T-cell (primary cell): Measurements from ENCODE around the gene KCNMA1. TPM values are rescaled to one million over a fixed set of nuclear protein-coding genes. Genes with fewer than 3 reads are reported as not detected.

Experiments used
- ATAC-seq, 4 experiments: fragments of 200-7000 bp in 3 of 4; fragments of 150-1000 bp in 1 of 4; cut with Tn5 transposase; replicated peaks in 1 of 4; 1 replicate in 3 of 4; 2 replicates in 1 of 4; pipeline ENCODE4 v1.10.0; 2021; ENCODE audit warnings: moderate library complexity in 3 of 4, mild to moderate bottlenecking in 2 of 4, moderate number of reproducible peaks in 1 of 4
- CTCF ChIA-PET, 2 donors: fragments of 300-600 bp; sonication (Branson Sonifier 250); formaldehyde crosslinking; loops; one replicate each; lab custom pipeline; 2022; ENCODE audit warnings: antibody characterized with exemption in 2 of 2; lab: Charles Lee
- POLR2A ChIA-PET, 2 donors: fragments of 300-600 bp; sonication (Branson Sonifier 250); formaldehyde crosslinking; loops; one replicate each; lab custom pipeline; 2022; ENCODE audit warnings: antibody characterized with exemption in 2 of 2; lab: Charles Lee
- DNase-seq, 35 experiments: peaks; one replicate each; pipeline versions ENCODE4 v3.0.0 to v3.0.0-alpha.2; 2013 to 2023
- H3K27ac ChIP-seq: one replicate; pipeline ENCODE4 v1.5.1; 2013; ENCODE audit warnings: low read length
- H3K27me3 ChIP-seq, 2 experiments: replicated peaks in 1 of 2; 1 replicate in 1 of 2; 2 replicates in 1 of 2; pipeline versions ENCODE4 v1.6.1 to v1.7.0; 2013; ENCODE audit warnings: low read length in 1 of 2, mixed read lengths in 1 of 2; ENCODE audit not compliant: control insufficient read depth in 2 of 2, insufficient read depth in 2 of 2; ENCODE audit errors: extremely low read depth in 1 of 2
- H3K36me3 ChIP-seq, 2 donors: 1 replicate in 1 of 2; 2 replicates in 1 of 2; pipeline versions ENCODE4 v1.6.1 to v1.7.0; 2013; ENCODE audit warnings: low read length in 1 of 2; ENCODE audit not compliant: control insufficient read depth in 2 of 2, insufficient read depth in 1 of 2; ENCODE audit errors: extremely low read depth in 1 of 2
- H3K4me1 ChIP-seq, 2 experiments: 1 replicate in 1 of 2; 2 replicates in 1 of 2; pipeline versions ENCODE4 v1.6.1 to v1.7.0; 2013; ENCODE audit warnings: low read length in 2 of 2, mixed read lengths in 1 of 2; ENCODE audit not compliant: insufficient read depth in 2 of 2, control insufficient read depth in 1 of 2; ENCODE audit errors: extremely low read depth in 1 of 2
- H3K4me3 ChIP-seq, 2 donors: 1 replicate in 1 of 2; 2 replicates in 1 of 2; pipeline versions ENCODE4 v1.5.1 to v1.7.0; 2013; ENCODE audit warnings: mild to moderate bottlenecking in 2 of 2, low read length in 1 of 2, moderate library complexity in 1 of 2; ENCODE audit not compliant: control insufficient read depth in 1 of 2; ENCODE audit errors: extremely low read depth in 1 of 2
- H3K9me3 ChIP-seq: 2 replicates; pipeline ENCODE4 v1.7.0; 2013
- H3K27ac Mint-ChIP-seq, 2 donors: one replicate each; pipeline ENCODE4 v1.8.0; 2020 to 2021; ENCODE audit warnings: mild to moderate bottlenecking in 2 of 2, mixed read lengths in 2 of 2
- H3K27me3 Mint-ChIP-seq, 2 donors: one replicate each; pipeline ENCODE4 v1.8.0; 2021 to 2022; ENCODE audit warnings: mixed read lengths in 2 of 2
- H3K36me3 Mint-ChIP-seq: one replicate; pipeline ENCODE4 v1.8.0; 2021; ENCODE audit warnings: mixed read lengths
- H3K4me1 Mint-ChIP-seq, 3 donors: one replicate each; pipeline ENCODE4 v1.8.0; 2020 to 2022; ENCODE audit warnings: mixed read lengths in 3 of 3, mild to moderate bottlenecking in 1 of 3
- H3K4me3 Mint-ChIP-seq, 3 donors: one replicate each; pipeline ENCODE4 v1.8.0; 2020 to 2022; ENCODE audit warnings: mild to moderate bottlenecking in 3 of 3, mixed read lengths in 3 of 3, moderate library complexity in 3 of 3
- H3K9me3 Mint-ChIP-seq, 3 donors: one replicate each; pipeline ENCODE4 v1.8.0; 2020 to 2022; ENCODE audit warnings: mixed read lengths in 3 of 3
- WGBS: methylation state at CpG from one replicate; pipeline ENCODE4 v1.1.5; 2013; ENCODE audit warnings: missing lambda C conversion rate; ENCODE audit not compliant: insufficient coverage; 5-methylcytosine and 5-hydroxymethylcytosine counted together
- total RNA-seq, 35 experiments: library from RNA in 6 of 35; stranded (reverse) in 6 of 35; fragments of 120-200 nt in 1 of 35; gene quantifications; one replicate each; pipeline versions ENCODE4 v1.2.1 to v1.2.4 and lab custom pipeline; 2013 to 2026

The KCNMA1 gene
- total RNA-seq, 5 donors from 2014 or later (not counting 1 experiment from before 2014, with no cell fraction given), result 0.14 to 1.6 (median 0.60) TPM

DNA sequence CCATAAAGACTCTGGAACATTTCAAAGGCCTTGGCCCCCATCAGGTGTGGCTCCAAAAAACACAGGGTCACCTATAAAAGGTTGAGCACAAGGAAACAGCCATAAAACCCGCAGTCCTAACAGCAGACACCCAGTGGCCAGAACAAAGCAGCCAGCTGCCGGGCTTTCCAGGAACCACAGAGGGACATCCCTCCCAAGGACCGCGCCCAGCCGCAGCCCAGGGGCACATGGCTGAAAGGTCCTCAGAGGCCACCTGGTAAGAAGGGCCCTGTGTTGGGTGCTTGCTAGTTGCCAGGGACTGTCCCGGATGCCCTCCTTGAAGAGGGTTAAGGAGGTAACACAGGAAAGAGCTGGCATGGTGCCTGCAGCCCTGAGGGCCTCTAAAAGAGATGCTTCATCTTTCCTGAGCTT, 32.7 kb downstream of the KCNMA1 start:
- Histone ChIP-seq H3K27ac (no peak overlapping the region), H3K4me3 (no peak overlapping the region), H3K36me3 (no peaks in the 10 kb centered on the region), H3K4me1 (peaks cover 2 to 10% of the 10 kb centered on the region in 2 experiments), H3K27me3 (peaks cover 0 to 9% of the 10 kb centered on the region in 2 experiments), H3K9me3 (no peaks in the 10 kb centered on the region)
- no peaks in the 10 kb centered on the region for H3K9me3 Mint-ChIP-seq
- 86% methylated on average over 6 of the region's 6 CpGs for WGBS
- CTCF ChIA-PET, result interaction anchor here in 1 of 2 donors (0.6 kb wide), 1 partner anchor 16 kb away, joined by 3 read pairs; no protein-coding TSS in a partner anchor
- H3K4me1 Mint-ChIP-seq, result peaks cover 10 to 14% (median 12%) of the 10 kb centered on the region in 3 donors
- DNase-seq (no peak), ATAC-seq (no peak)
- no peak overlapping the region for H3K27ac Mint-ChIP-seq
- POLR2A ChIA-PET, result no interaction called here
- H3K36me3 Mint-ChIP-seq, result no peaks in the 10 kb centered on the region
- H3K4me3 Mint-ChIP-seq, result no peak overlapping the region
- peaks cover 10% of the 10 kb centered on the region in 2 donors for H3K27me3 Mint-ChIP-seq

DNA sequence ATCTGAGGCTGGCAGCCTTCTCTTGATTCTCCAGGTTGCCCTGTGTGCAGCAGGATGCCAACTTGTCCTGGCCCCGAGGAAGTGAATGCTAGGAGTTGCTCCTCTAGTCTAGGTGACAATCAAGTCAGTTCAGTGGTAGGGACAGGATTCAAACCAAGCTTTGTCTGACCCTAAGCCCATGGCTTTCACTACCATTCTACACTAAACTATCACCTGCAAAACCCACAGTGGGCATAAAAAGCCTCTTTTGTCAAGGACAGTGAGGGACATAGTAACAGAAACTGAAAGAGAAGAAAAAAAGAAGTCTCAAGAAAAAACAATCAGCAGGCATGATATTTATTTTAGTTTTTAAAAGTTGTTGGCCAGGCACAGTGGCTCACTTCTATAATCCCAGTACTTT, 33.5 kb downstream of the KCNMA1 start:
- no CpG with 5 or more reads among the region's 1 CpG for WGBS
- ATAC-seq (no peak), DNase-seq (no peak)
- Mint-ChIP-seq H3K27ac (no peak overlapping the region), H3K36me3 (no peaks in the 10 kb centered on the region), H3K4me1 (peaks cover 10 to 14% (median 12%) of the 10 kb centered on the region in 3 donors), H3K9me3 (no peaks in the 10 kb centered on the region), H3K27me3 (peaks cover 11 to 13% of the 10 kb centered on the region in 2 donors), H3K4me3 (no peak overlapping the region)
- no peaks in the 10 kb centered on the region for H3K9me3 ChIP-seq
- peaks cover 0 to 9% of the 10 kb centered on the region in 2 experiments for H3K27me3 ChIP-seq
- no peak overlapping the region for H3K27ac ChIP-seq
- ChIA-PET CTCF (no interaction called here), POLR2A (no interaction called here)
- peaks cover 2 to 10% of the 10 kb centered on the region in 2 experiments for H3K4me1 ChIP-seq
- H3K36me3 ChIP-seq, result no peaks in the 10 kb centered on the region
- no peak overlapping the region for H3K4me3 ChIP-seq

DNA sequence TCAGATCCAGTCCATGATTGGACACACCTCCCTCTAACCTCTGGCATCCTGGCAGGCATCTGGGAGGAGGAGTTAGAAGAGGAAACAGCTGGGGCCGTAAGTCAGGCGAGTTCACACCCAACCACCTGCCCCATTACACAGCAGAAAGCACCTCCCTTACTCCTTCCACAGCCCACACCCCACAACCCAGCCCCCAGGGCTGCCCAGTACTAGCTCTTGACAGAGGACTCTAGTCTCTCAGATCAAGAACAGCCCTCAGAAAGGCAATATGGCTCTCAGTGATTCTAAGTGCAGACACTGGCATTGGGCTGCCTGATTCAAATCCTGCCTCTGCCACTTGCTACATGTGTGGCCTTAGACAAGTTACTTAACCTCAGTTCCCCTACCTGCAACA, 34.1 kb downstream of the KCNMA1 start:
- Histone ChIP-seq H3K4me1 (peaks cover 2 to 10% of the 10 kb centered on the region in 2 experiments), H3K36me3 (no peaks in the 10 kb centered on the region), H3K27me3 (peaks cover 0 to 13% of the 10 kb centered on the region in 2 experiments), H3K27ac (no peak overlapping the region), H3K9me3 (no peaks in the 10 kb centered on the region), H3K4me3 (no peak overlapping the region)
- peak in 2 of 4 experiments; percentile 12 to 36 for ATAC-seq
- ChIA-PET CTCF (interaction anchor here in 1 of 2 donors (0.6 kb wide), 1 partner anchor 40 kb away, joined by 4 read pairs; no protein-coding TSS in a partner anchor), POLR2A (no interaction called here)
- H3K27me3 Mint-ChIP-seq, result peaks cover 11 to 13% of the 10 kb centered on the region in 2 donors
- H3K9me3 Mint-ChIP-seq, result no peaks in the 10 kb centered on the region
- no peak overlapping the region for H3K4me3 Mint-ChIP-seq
- DNase-seq, result no peak
- no CpG with 5 or more reads among the region's 2 CpGs for WGBS
- no peaks in the 10 kb centered on the region for H3K36me3 Mint-ChIP-seq
- peak overlapping the region in 1 of 2 donors; percentile 44 for H3K27ac Mint-ChIP-seq
- H3K4me1 Mint-ChIP-seq, result peaks cover 10 to 14% (median 12%) of the 10 kb centered on the region in 3 donors

DNA sequence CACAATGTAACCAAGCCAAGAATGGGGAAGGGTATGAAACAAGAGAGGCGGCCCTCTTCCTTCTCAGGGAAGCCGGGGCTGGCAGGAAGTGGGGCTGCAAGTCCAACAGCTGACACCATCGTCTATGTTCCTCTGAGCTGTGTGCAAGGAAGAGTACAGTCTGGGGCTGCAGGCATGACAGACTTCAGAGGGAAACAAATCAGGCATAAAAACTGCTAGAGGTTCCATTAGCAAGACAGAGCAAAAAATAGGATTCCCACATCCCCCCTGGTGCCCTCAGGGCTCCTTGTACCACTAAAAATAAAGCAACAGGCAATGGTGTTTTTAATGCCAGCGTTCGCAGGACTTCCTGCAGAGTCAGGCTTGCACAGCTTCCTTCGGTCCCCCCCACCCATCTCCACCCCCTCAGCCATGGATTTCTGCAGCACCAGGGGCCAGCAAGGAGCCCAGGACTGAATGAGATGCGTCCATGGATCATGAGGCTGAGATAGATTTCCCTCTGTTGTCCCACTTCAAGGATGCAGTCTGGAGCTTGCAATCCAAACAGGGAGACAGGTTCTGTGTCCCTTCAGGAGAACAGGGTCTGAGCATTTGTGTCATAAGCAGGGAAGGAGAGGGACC, 34.6 kb downstream of the KCNMA1 start:
- Histone ChIP-seq H3K9me3 (no peaks in the 10 kb centered on the region), H3K27ac (no peak overlapping the region), H3K4me3 (no peak overlapping the region), H3K27me3 (peaks cover 0 to 13% of the 10 kb centered on the region in 2 experiments), H3K36me3 (no peaks in the 10 kb centered on the region), H3K4me1 (peaks cover 2 to 10% of the 10 kb centered on the region in 2 experiments)
- Mint-ChIP-seq H3K27me3 (peaks cover 10 to 13% of the 10 kb centered on the region in 2 donors), H3K36me3 (no peaks in the 10 kb centered on the region), H3K4me1 (peaks cover 10 to 14% (median 12%) of the 10 kb centered on the region in 3 donors), H3K27ac (peak overlapping the region in 1 of 2 donors; percentile 45), H3K4me3 (peak overlapping the region in 1 of 3 donors; percentile 60), H3K9me3 (no peaks in the 10 kb centered on the region)
- DNase-seq (peak in 1 of 35 experiments; percentile 4), ATAC-seq (no peak)
- CTCF ChIA-PET, result interaction anchor here in 1 of 2 donors (0.6 kb wide), 1 partner anchor 40 kb away, joined by 4 read pairs; no protein-coding TSS in a partner anchor
- POLR2A ChIA-PET, result no interaction called here
- WGBS, result 10% methylated on average over 6 of the region's 7 CpGs

DNA sequence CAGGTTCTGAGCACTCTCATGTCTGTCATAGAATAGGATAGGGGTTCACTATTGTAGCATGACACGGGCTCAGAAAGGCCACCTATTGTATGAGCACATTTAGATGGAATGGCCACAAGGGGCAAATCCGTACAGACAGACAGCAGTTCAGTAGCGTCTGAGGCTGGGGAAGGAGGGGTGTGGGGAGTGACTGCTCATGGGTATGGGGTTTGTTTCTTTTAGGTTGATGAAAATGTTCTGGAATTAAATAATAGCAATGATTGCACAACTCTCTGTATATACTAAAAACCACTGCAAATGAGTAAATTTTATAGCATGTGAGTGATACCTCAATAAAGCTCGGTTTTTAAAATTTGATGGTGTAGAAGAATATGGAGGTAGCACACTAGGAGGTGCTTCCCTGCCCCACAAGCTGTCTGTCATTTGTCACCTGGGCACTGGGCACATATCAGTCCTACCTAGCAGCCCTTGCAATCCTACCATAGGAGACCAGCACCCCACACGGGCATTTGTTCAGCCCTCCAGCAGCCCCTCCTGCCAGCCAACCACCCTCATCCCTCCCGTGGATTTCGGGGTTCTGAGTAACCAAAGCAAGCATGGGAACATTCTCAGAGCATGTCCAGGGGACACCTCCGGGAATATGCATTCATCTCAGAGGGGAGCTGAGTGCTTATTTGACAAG, 35.2 kb downstream of the KCNMA1 start:
- Mint-ChIP-seq H3K36me3 (no peaks in the 10 kb centered on the region), H3K9me3 (no peaks in the 10 kb centered on the region), H3K4me1 (peaks cover 10 to 14% (median 12%) of the 10 kb centered on the region in 3 donors), H3K4me3 (peak overlapping the region in 1 of 3 donors; percentile 60), H3K27me3 (peaks cover 8 to 9% of the 10 kb centered on the region in 2 donors), H3K27ac (no peak overlapping the region)
- CTCF ChIA-PET, result no interaction called here
- ATAC-seq (no peak), DNase-seq (no peak)
- WGBS, result 81% methylated on average over 4 of the region's 8 CpGs
- Histone ChIP-seq H3K27ac (no peak overlapping the region), H3K36me3 (no peaks in the 10 kb centered on the region), H3K9me3 (no peaks in the 10 kb centered on the region), H3K27me3 (peaks cover 0 to 8% of the 10 kb centered on the region in 2 experiments), H3K4me3 (no peak overlapping the region), H3K4me1 (peaks cover 2 to 10% of the 10 kb centered on the region in 2 experiments)
- POLR2A ChIA-PET, result no interaction called here

DNA sequence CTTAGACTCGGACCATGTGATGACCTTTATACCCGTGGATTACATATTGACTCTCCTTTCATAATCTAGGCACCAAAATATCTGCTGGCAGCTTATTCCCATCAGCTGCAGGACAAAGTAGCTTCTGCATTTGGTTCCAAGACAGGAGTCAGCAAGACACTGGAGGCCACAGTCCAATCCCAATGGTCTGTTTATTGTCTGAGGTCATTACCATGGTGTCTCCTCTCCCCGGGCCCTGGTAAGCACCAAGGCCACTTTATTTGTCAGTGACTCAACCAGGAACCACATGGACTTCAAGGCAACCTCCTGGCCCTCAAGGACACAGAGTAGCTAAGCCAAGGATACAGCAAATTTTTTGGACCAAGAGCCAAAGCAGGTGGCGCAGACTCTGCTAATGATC, 36.1 kb downstream of the KCNMA1 start:
- DNase-seq (no peak), ATAC-seq (no peak)
- 79% methylated on average over 4 of the region's 4 CpGs for WGBS
- Histone ChIP-seq H3K4me3 (no peak overlapping the region), H3K4me1 (peaks cover 2 to 10% of the 10 kb centered on the region in 2 experiments), H3K36me3 (no peaks in the 10 kb centered on the region), H3K27me3 (peaks cover 0 to 8% of the 10 kb centered on the region in 2 experiments), H3K27ac (no peak overlapping the region), H3K9me3 (no peaks in the 10 kb centered on the region)
- POLR2A ChIA-PET, result no interaction called here
- no peak overlapping the region for H3K27ac Mint-ChIP-seq
- CTCF ChIA-PET, result no interaction called here
- no peaks in the 10 kb centered on the region for H3K36me3 Mint-ChIP-seq
- H3K27me3 Mint-ChIP-seq, result peaks cover 6 to 8% of the 10 kb centered on the region in 2 donors
- no peak overlapping the region for H3K4me3 Mint-ChIP-seq
- peaks cover 10 to 14% (median 12%) of the 10 kb centered on the region in 3 donors for H3K4me1 Mint-ChIP-seq
- no peaks in the 10 kb centered on the region for H3K9me3 Mint-ChIP-seq
